HEK293T (cell line): ENCODE data around the gene GREM2.

Source experiments
- CTCF ChIA-PET: fragments of 350-600 bp; formaldehyde crosslinking; extraction: SDS; loops from one replicate; lab custom pipeline; 2021; ENCODE audit warnings: antibody characterized with exemption, inconsistent platforms; lab: Yijun Ruan, JAX
- POLR2A ChIA-PET: fragments of 350-600 bp; formaldehyde crosslinking; extraction: SDS; loops from one replicate; lab custom pipeline; 2020; ENCODE audit warnings: antibody characterized with exemption, inconsistent platforms; lab: Yijun Ruan, JAX
- DNase-seq: peaks from one replicate; pipeline ENCODE4 v3.0.0; 2012; ENCODE audit warnings: mixed read lengths; ENCODE audit errors: extremely low spot score
- ARNT ChIP-seq: fragments of 450-650 bp; IDR thresholded peaks from 2 replicates; pipeline ENCODE4 v1.6.1; 2017; ENCODE audit warnings: mild to moderate bottlenecking
- BHLHE40 ChIP-seq: fragments of 450-650 bp; IDR thresholded peaks from 2 replicates; pipeline ENCODE4 v1.6.1; 2016; ENCODE audit warnings: mild to moderate bottlenecking, moderate library complexity, borderline replicate concordance
- CTBP1 ChIP-seq: fragments of 450-650 bp; IDR thresholded peaks from 2 replicates; pipeline ENCODE4 v1.6.1; 2016; ENCODE audit warnings: borderline replicate concordance
- ELF4 ChIP-seq: fragments of 450-650 bp; IDR thresholded peaks from 2 replicates; pipeline ENCODE4 v1.6.1; 2017; ENCODE audit warnings: antibody characterized with exemption
- FOXA1 ChIP-seq: fragments of 450-650 bp; IDR thresholded peaks from 2 replicates; pipeline ENCODE4 v1.6.1; 2016; ENCODE audit warnings: mild to moderate bottlenecking
- FOXK2 ChIP-seq: fragments of 450-650 bp; IDR thresholded peaks from 2 replicates; pipeline ENCODE4 v1.6.1; 2016; ENCODE audit warnings: mild to moderate bottlenecking
- FOXM1 ChIP-seq: fragments of 450-650 bp; IDR thresholded peaks from 2 replicates; pipeline ENCODE4 v1.6.1; 2017; ENCODE audit warnings: mild to moderate bottlenecking, borderline replicate concordance
- HDGF ChIP-seq: fragments of 450-650 bp; IDR thresholded peaks from 2 replicates; pipeline ENCODE4 v1.6.1; 2017; ENCODE audit warnings: antibody characterized with exemption, borderline replicate concordance
- L3MBTL2 ChIP-seq: fragments of 450-650 bp; conservative IDR thresholded peaks from 2 replicates; pipeline ENCODE4 v1.6.1; 2016; ENCODE audit warnings: mild to moderate bottlenecking
- LEF1 ChIP-seq: fragments of 450-650 bp; IDR thresholded peaks from 2 replicates; pipeline ENCODE4 v1.6.1; 2017; ENCODE audit warnings: mild to moderate bottlenecking, borderline replicate concordance
- NFRKB ChIP-seq: fragments of 450-650 bp; IDR thresholded peaks from 2 replicates; pipeline ENCODE4 v1.6.1; 2016; ENCODE audit warnings: mild to moderate bottlenecking, moderate library complexity
- PKNOX1 ChIP-seq: fragments of 450-650 bp; IDR thresholded peaks from 2 replicates; pipeline ENCODE4 v1.6.1; 2016
- SP1 ChIP-seq: fragments of 450-650 bp; IDR thresholded peaks from 2 replicates; pipeline ENCODE4 v1.6.1; 2017
- SUZ12 ChIP-seq: fragments of 450-650 bp; IDR thresholded peaks from 2 replicates; pipeline ENCODE4 v1.6.1; 2016; ENCODE audit warnings: mild to moderate bottlenecking
- TARDBP ChIP-seq: fragments of 450-650 bp; IDR thresholded peaks from 2 replicates; pipeline ENCODE4 v1.6.1; 2016
- ZNF384 ChIP-seq: fragments of 450-650 bp; IDR thresholded peaks from 2 replicates; pipeline ENCODE4 v1.6.1; 2016

Gene GREM2

GRCh38 chr1:240496356-240496755 lies 115.6 kb downstream of the GREM2 start:
- no peak for DNase-seq
- CTCF ChIA-PET = no interaction called here
- TF ChIP-seq SUZ12 (no peak), FOXK2 (no peak), LEF1 (no peak), NFRKB (no peak), ZNF384 (no peak), CTBP1 (no peak), FOXM1 (no peak), TARDBP (no peak), BHLHE40 (no peak), PKNOX1 (no peak), SP1 (no peak)
- POLR2A ChIA-PET = no interaction called here

- ChIA-PET POLR2A (no interaction called here), CTCF (interaction anchor here (1.3 kb wide), 1 partner anchor 12 kb away, joined by 3 read pairs; no protein-coding TSS in a partner anchor)
- no peak for DNase-seq
- TF ChIP-seq SP1 (no peak), CTBP1 (no peak), FOXM1 (no peak), NFRKB (no peak), FOXA1 (no peak), LEF1 (no peak), SUZ12 (no peak), L3MBTL2 (no peak), FOXK2 (no peak), BHLHE40 (no peak), ELF4 (no peak), ZNF384 (no peak), HDGF (no peak), TARDBP (no peak), PKNOX1 (no peak)
Observed at GRCh38 chr1:240495601-240496000, 116.4 kb downstream of the GREM2 start.

DNA sequence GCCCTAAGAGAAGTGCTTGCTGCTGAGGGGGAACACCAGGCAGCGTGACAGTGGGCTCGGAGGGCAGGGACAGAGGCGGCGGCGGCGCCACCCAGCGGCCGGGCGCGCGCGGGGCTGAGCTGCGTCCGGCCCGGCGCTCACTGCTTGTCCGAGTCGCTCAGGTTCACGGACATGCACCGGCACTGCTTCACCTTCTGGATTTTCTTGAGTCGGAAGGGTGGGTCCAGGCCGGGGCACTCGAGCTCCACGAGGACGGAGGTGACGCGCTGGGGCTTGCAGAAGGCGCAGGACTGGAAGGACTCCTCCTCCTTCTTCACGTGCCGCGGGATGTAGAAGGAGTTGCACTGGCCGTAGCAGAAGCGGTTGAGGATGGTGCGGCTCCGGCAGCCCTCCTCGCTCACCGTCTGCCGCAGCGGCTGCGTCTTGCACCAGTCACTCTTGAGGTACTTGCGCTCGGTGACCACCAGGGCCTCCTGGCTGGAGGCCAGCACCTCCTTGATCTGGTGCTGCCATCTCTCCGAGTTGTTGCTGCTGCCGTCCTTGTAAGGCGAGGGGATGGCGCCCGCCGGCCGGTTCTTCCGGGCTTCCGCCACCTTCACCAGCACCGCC lies 119.0 kb downstream of the GREM2 start:
- ChIA-PET CTCF (interaction anchor here (0.6 kb wide), 1 partner anchor 10 kb away, joined by 3 read pairs; no protein-coding TSS in a partner anchor), POLR2A (no interaction called here)
- no peak for TF ChIP-seq ARNT
- TF ChIP-seq SUZ12 = no peak
- no peak for TF ChIP-seq FOXA1
- TF ChIP-seq NFRKB = no peak
- TF ChIP-seq L3MBTL2 = peak; percentile 67
- no peak for TF ChIP-seq ZNF384
- peak; percentile 73 for DNase-seq

GRCh38 chr1:240491796-240492195 lies 120.2 kb downstream of the GREM2 start:
- no peak for DNase-seq
- ChIA-PET POLR2A (no interaction called here), CTCF (no interaction called here)
- TF ChIP-seq L3MBTL2 (no peak), ELF4 (no peak), SP1 (no peak), BHLHE40 (no peak), LEF1 (no peak), ZNF384 (no peak), FOXK2 (no peak)

- TF ChIP-seq SP1 = no peak
- no peak for TF ChIP-seq NFRKB
- no peak for TF ChIP-seq HDGF
- TF ChIP-seq LEF1 = no peak
- TF ChIP-seq FOXM1 = no peak
- no peak for TF ChIP-seq CTBP1
- no peak for TF ChIP-seq ZNF384
- TF ChIP-seq TARDBP = no peak
- TF ChIP-seq FOXK2 = no peak
- TF ChIP-seq SUZ12 = no peak
- TF ChIP-seq BHLHE40 = no peak
- TF ChIP-seq L3MBTL2 = no peak
- no peak for TF ChIP-seq FOXA1
- TF ChIP-seq ARNT = no peak
- TF ChIP-seq PKNOX1 = no peak
- TF ChIP-seq ELF4 = no peak
- ChIA-PET CTCF (interaction anchor here (0.9 kb wide), 1 partner anchor 11 kb away, joined by 3 read pairs; no protein-coding TSS in a partner anchor), POLR2A (no interaction called here)
- no peak for DNase-seq
Observed at GRCh38 chr1:240491156-240491555, 120.8 kb downstream of the GREM2 start.

GRCh38 chr1:240487493-240487892 lies 124.5 kb downstream of the GREM2 start:
- CTCF ChIA-PET = no interaction called here
- POLR2A ChIA-PET = no interaction called here
- TF ChIP-seq PKNOX1 = no peak
- TF ChIP-seq ELF4 = no peak
- TF ChIP-seq L3MBTL2 = no peak
- no peak for TF ChIP-seq FOXA1
- TF ChIP-seq NFRKB = no peak
- TF ChIP-seq FOXM1 = no peak
- no peak for TF ChIP-seq SUZ12
- TF ChIP-seq ARNT = no peak
- no peak for TF ChIP-seq SP1
- no peak for TF ChIP-seq FOXK2
- no peak for TF ChIP-seq ZNF384
- no peak for TF ChIP-seq TARDBP
- no peak for TF ChIP-seq HDGF
- no peak for TF ChIP-seq BHLHE40
- TF ChIP-seq CTBP1 = no peak
- no peak for TF ChIP-seq LEF1
- no peak for DNase-seq
